Activated T-helper 1 cell treated with anti-CD3 and anti-CD28 coated beads, Interleukin-2, amount 50 U/mL, for 16 hours (primary cell): ENCODE results near the gene NRXN2.

Experiments
- DNase-seq, 2 donors: peaks; one replicate each; pipeline ENCODE4 v3.0.0-alpha.2; 2020; ENCODE audit warnings: low read depth in 1 of 2, low spot score in 1 of 2

NRXN2 gene

DNA sequence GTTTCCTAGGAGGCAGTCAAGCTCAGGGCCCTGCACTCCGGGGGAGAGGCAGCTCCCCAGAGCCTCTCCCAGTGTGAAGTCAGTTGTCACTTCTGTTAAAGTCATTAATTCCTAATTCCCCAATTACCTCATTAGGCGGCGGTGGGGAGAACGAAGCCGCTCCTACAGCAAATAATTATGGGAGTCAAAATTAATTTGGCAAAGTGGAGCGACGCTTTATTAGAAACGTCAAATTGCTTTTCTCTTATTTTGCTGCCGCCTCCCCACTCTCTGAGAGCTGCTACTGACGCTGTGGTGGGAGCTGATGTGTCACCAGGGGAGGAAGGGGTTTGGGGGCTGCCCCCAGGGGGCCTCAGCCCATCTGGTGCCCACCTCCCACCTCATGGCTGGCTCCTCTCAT lies 90.3 kb downstream of the NRXN2 start:
- no peak for DNase-seq

DNA sequence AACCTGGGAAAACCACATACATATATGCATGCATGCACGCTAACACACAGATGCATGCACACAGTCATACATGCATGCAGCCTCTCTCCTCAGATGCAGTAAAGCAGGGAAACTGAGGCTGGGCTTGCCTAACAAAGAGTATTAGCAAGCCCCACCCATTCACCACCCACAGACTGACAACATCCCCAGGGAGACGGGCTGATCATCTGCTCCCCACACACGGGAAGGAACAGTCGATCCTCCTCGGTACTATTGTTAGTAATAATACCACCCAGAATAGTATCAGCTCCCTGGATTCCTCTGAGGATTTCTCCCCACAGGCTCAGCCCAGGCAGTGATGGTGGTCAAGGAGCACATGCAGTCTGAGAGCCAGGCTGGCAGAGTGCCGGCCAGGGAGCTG lies 90.8 kb downstream of the NRXN2 start:
- DNase-seq = no peak

DNA sequence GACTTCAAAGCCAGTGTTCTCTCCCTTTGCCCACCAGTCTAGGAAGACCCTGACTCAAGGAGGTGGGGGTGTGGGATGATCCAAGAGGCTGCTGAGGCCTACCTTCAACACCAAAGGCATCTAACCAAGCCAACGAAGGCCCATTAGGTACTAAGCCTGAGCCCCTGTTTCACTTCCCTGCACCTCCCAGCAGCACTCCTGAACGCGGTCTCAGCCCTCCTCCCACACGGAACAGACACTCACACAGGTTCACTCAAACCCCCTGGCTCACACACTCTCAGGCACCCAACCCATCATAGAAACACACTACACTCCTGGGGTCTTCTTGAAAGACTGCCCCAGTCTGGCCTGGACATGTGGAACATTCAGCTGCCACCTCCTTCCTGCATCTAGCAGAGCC lies 91.3 kb downstream of the NRXN2 start:
- no peak for DNase-seq

DNA sequence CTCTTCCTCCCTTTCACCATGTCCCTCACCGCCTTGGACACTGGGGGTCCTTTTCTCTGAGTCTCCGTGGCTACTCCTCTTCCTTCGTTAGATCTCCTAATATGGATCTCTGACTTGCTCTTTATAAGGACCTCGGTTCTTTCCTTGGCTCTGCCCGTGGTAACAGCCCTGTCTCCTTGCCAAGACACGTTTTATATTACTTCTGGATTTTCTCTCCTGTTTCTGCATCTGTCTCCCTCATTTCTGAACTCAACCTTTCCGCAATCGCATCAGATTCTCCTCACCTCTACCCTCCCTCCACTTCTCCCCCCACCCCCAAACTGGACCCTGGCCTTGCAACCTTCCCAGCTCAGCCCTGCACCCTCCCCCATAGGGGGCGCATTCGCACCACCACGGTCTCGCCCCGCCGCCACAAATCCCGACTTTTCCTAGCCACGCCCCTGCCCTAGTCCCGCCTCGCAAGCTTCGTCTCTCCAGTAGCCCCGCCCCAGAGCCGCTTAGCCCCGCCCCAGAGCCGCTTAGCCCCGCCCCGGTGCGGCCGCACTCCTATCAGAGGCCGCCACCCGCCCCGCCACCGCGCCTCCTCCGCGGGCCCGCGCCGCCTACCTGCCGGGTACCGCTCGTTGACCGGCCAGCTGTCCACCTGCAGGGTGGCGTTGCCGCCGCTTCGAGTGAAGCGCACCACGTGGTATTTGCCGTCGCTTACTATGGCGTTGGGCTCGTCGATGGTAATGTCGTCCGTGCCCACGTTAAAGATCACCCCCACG lies 93.0 kb downstream of the NRXN2 start:
- DNase-seq = no peak

DNA sequence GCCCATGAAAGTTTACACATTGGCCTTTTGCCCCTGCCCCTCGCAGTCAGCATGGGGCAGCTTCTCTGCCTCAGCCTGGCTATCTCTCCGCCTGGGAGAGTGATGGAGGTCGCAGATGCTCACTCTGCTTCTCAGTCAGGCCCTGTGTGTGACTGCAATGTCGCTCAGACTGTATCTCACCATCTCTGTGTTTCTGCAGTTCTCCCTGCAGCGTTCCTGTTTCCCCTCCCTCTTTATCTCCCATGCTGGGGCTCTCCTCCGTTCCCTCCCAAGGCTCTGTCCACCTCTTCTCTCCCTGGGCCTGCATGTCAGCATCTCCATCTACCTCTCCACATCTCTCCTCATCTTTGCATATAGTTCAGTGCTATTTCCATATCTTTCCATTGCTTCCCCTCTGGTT lies 93.9 kb downstream of the NRXN2 start:
- DNase-seq = no peak

DNA sequence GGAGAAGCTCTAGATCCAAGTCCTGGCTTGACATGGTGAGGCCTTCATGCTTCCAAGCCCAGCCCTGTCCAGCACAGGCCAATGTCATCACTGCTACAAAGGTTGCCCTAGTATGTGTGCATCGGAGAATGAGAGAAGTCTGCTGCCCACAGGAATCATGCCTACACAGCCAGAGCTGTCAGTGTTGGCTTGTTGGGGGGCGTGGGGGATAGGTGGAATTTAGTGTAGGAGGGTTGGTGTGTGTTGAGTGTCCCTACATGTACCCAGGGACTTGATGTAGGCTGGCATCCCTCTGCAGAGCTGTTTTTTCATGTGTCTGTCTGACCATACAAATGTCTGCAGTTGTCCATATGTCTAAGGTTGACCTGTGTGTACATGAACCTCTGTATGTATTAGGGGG lies 94.4 kb downstream of the NRXN2 start:
- no peak for DNase-seq

DNA sequence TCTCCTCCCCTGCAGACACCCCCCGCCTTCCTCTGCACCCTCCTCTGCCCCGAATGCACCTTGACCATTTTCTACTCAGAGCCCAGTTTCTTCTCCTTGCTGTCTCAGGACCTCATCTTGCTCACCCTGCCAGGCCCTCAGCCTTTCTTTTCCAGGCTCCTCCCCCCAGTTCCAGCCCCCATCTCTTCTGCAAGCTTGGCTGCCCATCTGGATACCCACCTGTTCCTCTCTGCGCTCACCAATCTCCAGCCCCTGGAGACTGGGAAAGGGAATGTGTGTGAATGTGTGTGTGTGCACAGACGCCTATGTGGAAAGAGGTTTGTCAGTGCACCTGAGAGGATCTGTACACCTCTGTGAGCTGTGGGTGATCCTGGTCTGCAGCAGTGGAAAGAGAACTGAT lies 95.6 kb downstream of the NRXN2 start:
- no peak for DNase-seq

DNA sequence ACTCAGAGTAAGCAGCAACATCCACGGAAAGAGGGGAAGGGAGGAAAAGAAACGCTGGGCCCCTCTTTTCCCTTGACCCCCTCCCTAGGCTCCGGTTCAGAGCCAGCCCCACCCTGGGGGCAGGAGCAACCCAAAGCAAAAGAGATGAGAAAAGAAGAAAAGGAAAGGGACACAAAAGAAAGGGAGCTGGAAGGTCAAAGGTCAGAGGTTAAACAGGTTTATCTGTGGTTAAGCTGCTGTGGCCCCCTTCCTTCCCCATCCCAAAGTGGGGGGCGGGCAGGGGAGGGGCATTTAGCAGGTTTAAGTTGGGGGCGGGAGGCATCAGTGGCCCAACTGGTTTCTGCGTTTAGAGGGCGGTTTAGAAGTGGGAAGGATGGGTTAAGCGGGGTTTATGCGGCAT lies 96.4 kb downstream of the NRXN2 start:
- no peak for DNase-seq

DNA sequence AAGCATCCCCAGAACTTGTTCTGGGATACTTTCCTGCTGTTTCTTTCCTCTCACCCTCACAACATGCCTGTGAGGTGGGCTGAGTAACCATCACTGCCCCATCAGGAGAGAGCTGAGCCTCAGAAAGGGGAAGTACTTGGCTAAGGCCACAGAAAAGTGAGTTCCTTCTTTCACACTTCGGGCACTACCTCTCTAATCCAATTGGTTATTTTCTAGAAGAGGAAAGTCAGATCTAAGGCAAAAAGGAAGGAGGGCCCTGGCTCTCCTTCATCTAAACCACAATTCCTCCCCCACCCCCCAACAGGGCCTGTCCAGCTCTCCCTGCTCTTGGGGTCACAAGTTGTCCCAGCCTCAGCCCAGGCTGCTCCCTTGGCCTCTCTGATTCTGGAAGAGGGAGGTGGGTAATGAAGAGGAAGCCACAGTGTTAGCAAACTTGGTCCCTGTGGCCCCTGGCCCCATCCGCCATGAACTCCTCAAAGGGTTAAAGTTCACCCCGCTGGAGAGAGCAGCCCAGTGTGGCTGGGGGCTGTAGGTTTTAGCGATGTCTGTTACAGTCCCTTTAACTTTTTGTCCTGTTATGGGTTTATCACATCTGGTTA lies 98.0 kb downstream of the NRXN2 start:
- no peak for DNase-seq

DNA sequence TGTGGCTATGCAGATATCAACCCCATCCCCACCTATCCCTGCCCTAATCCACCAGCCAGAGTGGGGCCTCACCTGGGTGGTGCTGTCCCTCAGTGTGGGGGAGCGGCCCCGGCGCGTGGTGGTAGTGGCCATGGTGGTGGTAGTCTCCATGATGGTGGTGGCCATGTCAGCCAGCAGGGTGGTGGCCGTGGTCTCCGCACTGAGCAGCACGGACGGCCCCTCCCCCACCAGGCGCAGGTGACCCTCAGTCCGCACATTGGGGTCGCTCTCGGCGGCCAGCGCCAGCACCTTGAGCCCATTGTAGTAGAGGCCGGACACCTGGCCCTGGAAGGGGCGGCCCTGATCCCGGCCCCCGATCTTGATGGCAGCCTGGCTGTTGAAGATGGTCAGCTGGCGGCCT lies 100.3 kb downstream of the NRXN2 start:
- no peak for DNase-seq

DNA sequence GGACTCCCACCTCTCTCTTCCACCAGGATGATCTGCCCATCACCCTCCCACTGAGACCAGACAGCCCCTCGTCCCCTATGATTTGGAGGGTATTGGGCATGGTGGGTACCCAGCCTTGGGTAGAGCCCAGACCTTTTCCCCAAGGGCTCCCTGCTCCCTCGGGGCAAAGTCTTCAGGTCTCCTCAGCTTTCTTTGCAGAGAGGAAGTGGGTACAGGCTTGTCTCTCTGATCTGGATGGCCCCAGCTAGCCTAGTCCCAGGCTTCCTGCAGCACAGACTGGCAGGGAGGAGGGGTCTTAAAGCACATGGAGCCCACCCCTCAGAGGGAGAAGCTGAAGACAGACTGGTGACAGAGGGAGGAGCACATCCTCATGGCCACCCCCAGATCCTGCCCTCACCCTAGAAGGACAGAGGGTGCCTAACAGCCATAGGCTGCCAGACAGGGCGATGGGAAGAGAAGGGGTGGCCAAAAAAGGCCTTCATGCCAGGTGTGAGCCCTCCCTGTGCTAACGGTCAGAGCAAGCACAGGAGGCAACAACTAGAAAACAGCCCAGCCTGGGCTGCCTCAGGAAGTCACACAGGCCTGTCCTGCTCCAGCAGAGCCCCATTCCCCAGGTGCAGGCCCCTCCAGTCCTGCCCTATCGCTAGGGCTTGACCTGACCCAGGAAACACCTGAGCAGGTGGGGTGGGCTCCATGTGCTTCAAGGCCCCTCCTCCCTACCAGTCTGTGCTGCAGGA lies 101.5 kb downstream of the NRXN2 start:
- DNase-seq = no peak

DNA sequence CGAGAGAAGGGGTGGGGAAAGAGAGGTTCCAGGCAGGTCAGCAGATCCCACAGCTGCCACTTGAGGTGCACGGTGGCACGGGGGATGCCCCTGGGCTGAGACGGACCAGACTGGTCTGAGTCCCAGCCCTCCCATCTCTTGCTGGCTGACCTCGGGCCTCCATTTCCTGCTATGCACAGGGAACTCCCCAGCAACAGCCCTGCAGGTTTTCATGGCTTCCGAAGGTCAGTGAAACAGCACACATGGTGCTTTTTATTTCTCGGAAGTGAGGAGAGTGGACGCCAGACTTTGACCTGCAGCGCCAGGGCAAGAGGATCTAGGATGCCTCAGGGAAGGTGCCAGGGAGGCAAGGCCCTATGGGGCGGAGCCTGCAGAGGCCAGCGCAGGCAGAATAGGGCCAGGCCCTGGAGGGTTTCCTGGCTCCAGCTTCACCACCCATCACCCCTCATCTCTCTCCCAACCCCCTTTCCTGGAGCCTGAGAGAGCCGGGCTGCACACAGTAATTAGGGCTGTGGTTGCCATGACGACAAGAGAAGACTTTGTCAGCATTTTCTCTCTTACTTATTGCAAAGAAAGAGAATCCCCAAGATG lies 102.5 kb downstream of the NRXN2 start:
- DNase-seq = no peak

DNA sequence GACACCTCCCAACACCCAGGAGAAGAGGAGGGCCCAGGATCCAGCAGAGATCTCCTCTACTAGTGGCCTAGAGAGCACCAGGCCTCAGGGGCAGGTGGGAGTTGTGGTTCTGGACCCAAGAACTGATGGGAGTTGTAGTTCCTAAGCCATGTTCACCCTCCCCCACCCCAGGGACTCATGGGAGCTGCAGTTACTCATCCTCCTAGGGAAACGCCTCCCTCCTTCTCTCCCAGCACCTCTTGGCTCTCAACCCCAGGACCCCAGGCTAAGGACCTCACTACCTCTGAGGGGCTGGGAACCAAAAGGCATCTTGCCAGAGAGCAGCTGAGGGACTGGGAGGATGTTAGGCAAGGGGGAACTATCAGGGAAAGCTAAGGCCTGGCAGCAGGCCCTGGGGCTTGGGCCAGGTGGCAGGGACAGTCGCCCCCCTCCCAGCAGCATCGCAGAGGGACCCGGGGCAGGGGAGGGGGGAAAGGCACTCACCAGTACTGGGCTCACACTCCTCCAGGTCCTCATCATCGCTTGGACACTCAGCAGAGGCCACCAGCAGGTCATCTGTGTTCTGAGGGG lies 103.1 kb downstream of the NRXN2 start:
- DNase-seq = no peak

DNA sequence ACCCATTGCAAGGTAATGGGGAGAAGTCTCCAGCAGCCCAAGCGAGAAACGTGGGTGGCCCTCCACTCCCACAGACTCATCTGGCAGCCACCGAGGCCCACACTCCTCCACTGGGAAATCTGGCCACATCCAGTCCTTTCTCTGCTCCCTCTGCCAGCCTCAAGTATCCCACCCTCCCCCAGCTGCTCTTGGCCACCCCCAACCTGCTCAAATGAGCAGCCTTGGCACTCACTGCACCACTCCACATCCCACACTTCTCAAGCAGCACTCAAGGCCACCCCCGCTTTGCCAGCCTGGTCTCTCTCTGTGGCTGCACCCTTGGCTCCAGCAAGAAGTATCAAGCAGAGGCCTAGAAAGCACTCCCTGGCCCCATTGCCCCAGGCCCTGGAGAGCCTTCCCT lies 103.8 kb downstream of the NRXN2 start:
- no peak for DNase-seq

DNA sequence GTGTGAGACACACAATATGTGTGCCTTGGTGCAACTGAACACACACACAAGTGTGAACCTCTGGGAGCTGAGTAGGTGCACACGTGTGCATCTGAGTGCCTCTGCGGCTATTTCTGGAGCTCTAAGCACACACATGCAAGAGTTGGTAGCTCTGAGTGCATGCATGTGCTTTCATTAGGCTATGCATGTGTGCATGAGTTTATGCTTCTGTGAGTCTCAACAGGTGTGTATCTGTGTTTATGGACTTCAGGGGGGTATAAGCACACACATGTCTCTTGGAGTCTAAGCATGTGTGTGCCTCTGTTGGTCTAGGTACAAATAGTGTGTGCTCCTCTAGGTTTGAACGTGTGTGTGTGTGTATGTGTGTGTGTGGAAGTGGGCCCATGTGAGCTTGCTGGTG lies 106.2 kb downstream of the NRXN2 start:
- DNase-seq = no peak

DNA sequence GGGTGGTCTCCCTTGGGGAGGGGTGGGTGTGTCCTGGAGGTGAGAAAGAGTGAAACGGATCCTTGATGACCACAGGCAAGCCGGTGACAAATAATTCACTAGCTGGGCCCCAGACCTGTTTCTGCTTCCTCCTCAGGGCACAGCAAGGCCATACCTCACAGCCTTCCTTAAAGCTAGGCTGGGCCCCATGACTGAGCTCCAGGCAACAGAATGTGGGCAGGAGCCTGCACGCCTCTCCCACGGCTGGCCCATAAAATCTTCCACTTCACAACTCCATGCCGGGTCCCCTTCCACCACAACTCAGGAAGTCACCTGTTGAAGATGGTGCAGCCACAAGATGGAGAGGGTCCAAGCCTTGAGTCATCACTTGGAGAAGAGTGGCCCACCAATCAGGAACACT lies 108.1 kb downstream of the NRXN2 start:
- no peak for DNase-seq

DNA sequence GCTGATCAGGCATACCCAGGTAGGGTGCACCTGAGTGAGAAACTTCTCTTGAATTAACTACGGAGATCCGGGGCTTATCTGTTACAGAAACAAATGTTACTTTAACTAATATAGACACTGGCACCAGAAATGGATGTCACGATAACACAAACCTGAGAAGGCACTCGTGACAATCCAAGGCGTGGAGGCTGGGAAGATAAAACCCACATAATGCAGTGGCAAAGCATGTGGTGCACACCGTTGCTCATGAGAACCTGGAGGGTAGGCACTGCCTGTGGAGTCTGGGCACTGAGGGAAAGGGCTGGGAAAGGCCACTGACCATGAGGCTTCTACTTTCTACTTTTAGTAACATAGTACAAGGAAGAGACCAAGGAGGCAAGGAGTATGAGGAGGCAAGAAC lies 109.3 kb downstream of the NRXN2 start:
- no peak for DNase-seq

DNA sequence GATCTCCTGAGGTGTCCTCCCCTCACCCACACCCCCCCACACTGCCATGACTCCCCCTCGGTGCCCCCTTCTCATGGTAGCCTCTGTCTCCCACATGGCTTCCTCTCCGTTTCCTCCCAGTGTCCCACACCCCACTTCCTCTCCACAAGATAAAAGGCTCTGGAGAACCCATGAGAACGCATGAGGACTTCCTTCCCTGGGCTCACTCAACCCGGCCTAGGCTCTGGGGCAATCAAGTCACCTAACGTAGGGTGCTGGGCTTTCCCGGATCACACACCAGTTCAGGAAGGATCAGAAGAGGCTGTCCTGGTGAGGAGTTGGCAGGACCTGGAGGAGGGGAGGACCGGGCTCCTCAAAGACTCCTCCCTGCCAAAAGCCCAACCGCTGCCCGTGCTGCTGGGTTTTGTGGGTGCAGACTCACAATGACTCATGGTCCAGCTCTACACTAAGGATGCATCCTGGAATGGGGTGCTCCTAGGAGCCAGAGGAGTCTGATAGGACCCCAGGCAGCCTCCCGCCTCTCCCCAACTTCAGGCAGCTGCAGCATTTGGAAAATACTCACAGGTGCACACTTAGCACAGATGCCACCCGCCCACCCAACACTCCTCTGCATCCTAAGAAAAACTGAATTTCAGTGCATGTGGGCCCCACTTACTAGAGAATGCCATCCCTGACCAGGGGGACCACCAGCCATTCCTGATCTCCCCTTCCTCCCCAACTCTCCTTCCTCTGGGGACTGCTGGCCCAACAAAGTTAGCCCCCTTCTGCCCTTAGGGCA lies 110.9 kb downstream of the NRXN2 start:
- DNase-seq = no peak

DNA sequence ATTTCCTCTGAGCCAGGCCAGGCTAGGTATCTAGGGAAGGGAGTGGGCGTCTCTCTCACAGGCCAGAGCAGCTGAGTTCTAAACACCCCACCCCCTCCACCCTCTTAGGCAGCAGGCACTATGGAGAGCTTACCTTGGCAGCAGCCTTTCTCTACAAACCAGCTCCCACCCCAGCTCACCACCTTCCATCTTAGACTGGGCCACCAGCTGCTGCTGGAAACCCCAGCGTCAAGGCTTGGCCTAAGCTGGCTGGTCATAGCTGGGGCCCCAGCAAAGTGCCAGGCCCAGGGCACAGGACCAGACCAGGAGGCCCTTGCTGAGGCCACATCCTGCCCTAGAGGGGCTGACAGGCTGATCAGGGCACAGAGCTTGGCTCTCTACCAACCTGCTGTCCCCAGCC lies 111.8 kb downstream of the NRXN2 start:
- DNase-seq = no peak

DNA sequence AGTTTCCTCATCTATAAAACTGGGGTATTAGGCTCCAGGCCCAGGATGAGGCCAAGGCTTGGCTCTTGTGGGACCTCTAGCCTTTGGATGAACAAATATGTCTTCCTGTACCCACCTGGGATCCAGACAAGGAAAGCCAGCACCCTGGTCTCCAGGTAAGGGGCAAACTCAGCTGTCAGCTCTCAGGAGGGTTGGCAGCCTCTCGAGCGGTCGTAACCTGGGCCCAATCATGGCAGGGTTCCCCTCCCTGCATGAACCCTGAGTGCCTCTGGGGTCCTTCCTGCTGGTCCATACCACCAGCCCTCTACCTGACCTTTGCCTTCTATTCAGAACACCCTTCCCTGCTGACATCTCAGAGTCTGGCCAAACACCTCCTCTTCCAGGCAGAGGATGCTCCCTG lies 112.4 kb downstream of the NRXN2 start:
- DNase-seq = no peak

DNA sequence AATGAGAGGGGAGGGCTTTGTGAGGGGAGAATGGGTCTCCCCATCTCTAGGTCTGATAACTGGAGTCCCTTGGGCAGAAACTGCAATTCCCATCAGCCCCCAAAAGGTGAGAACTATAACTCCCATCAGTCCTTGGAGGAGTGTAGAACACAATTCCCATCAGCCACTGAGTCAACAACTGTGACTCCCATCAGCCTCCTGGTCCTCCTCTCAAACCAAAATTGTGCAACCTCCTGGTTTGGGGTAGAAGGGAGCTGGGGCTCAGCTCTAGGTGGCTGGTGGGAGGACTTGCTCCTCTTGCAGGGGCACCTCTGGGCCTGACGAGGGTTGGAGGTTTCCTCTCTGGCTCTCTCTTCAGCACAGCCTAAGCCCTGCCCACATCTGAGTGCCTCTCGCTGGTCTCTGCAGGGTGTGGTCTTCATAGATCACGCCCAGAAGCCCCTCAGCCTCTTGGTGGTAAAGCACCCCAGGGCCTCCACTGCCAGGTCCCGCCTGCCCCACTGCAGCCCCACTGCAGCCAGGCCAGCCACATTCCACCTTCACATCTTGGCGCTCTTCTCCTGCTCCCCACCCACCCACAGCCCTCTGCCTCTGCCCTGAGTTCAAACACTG lies 113.5 kb downstream of the NRXN2 start:
- no peak for DNase-seq
